ENCODE results near the gene CDKAL1. TPM values are rescaled to one million over a fixed set of nuclear protein-coding genes. Genes with fewer than 3 reads are reported as not detected.

CDKAL1 gene
- total and polyA plus RNA-seq, 2 of the 13 experiments (the other 11 are each of a cell fraction or from before 2014, with no cell fraction given): 9.5 to 27.7 TPM

DNA sequence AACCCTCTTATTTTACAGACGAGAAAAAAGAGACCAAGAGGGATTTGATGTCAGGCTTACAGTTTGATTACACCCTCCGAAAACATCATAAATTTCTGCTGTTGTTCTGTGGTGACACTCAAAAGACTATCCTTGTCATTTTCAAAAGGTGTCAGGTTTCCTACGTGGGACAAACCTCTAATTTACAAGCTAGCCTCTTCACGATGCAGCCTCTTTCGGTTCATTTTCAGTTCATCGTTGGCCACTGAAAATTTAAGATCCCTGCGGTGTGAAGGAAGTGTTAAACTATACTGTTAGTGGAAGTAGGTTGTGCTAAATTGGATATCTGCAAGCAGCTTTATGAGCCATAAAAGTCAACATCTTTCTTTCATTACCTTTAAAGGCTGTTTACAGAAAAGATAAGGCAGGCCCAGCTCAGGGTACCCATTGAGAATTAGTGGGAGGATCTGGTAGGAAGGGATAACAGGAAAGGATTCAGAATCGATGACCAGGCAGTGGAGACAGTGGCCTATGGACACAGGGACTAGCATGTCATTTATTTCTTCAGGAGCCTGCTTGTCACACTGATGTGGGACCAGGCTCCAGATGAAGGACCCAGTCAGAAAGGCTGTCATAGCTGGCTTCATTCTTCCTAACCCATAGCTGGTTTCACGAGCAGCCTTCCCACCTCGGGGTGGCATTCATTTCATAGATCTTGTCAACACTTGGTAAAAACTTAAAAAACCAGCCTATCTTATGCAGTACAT is 730.2 kb downstream of the CDKAL1 start:
- no peak for FAIRE-seq
- ChIA-PET POLR2A (no interaction called here), CTCF (ENCODE audit: low intra/inter-chr PET ratio, low total read pairs) (no interaction called here)
- no TSS peak for BruUV-seq (replicated peaks)
- peaks cover 2 to 4% of the 10 kb centered on the region in 2 experiments; a peak in 3 of 5 replicates for H3K27me3 ChIP-seq (ENCODE audit: control insufficient read depth in 1 of 2, insufficient read depth in 2 of 2, low read length in 2 of 2)
- no peaks in the 10 kb centered on the region for H3K79me2 ChIP-seq (ENCODE audit: insufficient read depth, low read length)
- in situ Hi-C loops (cut with HindIII; ENCODE audit: extremely low pct_ligation_motif_present, low pct_unique_long_range_greater_than_20kb): no loop called here
- H2AFZ ChIP-seq (ENCODE audit: low read length): no peak overlapping the region
- DNase-seq (ENCODE audit: low spot score): no peak
- no peaks in the 10 kb centered on the region for H3K9me3 ChIP-seq (ENCODE audit: low read length)
- 55% methylated on average over 10 of the region's 10 CpGs for WGBS (ENCODE audit: low lambda C conversion rate)
- H3K4me3 ChIP-seq (replicated peaks in 1 of 3; ENCODE audit: insufficient read depth in 1 of 3, low read depth in 2 of 3, low read length in 3 of 3): no peak overlapping the region
- H3K27ac ChIP-seq (ENCODE audit: extremely low read length, insufficient read depth, low read length): no peak overlapping the region
- H3K4me2 ChIP-seq (ENCODE audit: low read depth, low read length): no peak overlapping the region; the same call in 1 of the 2 replicates
- ATAC-seq: no peak; the same call in 2 of the 3 replicates
- H3K4me1 ChIP-seq (ENCODE audit: insufficient read depth, low read length): peaks cover 10% of the 10 kb centered on the region; the same call in 1 of the 2 replicates
- no peaks in the 10 kb centered on the region for H4K20me1 ChIP-seq (ENCODE audit: insufficient read depth, low read length)
- no peaks in the 10 kb centered on the region for H3K36me3 ChIP-seq (replicated peaks in 1 of 2; ENCODE audit: control insufficient read depth in 1 of 2, insufficient read depth in 2 of 2, low read length in 2 of 2)
- intact Hi-C loops (cut with micrococcal nuclease; ENCODE audit: unreplicated experiment): no loop called here
- TF ChIP-seq POLR2AphosphoS2 (IDR thresholded peaks at IDR 0.05; ENCODE audit: low read depth, low read length) (no peak), TCF7L2 (IDR thresholded peaks at IDR 0.05; ENCODE audit: low read depth, low read length) (no peak), MAZ (IDR thresholded peaks at IDR 0.05; ENCODE audit: borderline replicate concordance, low read depth, low read length) (no peak), MAZ (CRISPR knock-in tag; IDR thresholded peaks at IDR 0.05; ENCODE audit: low read depth) (0 out of 2 replicates have a peak, but pooled peaks have one; percentile 28), GABPB1 (CRISPR knock-in tag; IDR thresholded peaks at IDR 0.05) (no peak)
- TF ChIP-seq, protein P1, sequence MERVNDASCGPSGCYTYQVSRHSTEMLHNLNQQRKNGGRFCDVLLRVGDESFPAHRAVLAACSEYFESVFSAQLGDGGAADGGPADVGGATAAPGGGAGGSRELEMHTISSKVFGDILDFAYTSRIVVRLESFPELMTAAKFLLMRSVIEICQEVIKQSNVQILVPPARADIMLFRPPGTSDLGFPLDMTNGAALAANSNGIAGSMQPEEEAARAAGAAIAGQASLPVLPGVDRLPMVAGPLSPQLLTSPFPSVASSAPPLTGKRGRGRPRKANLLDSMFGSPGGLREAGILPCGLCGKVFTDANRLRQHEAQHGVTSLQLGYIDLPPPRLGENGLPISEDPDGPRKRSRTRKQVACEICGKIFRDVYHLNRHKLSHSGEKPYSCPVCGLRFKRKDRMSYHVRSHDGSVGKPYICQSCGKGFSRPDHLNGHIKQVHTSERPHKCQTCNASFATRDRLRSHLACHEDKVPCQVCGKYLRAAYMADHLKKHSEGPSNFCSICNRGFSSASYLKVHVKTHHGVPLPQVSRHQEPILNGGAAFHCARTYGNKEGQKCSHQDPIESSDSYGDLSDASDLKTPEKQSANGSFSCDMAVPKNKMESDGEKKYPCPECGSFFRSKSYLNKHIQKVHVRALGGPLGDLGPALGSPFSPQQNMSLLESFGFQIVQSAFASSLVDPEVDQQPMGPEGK (CRISPR knock-in tag; IDR thresholded peaks at IDR 0.05): no peak
- TF ChIP-seq, protein P2, sequence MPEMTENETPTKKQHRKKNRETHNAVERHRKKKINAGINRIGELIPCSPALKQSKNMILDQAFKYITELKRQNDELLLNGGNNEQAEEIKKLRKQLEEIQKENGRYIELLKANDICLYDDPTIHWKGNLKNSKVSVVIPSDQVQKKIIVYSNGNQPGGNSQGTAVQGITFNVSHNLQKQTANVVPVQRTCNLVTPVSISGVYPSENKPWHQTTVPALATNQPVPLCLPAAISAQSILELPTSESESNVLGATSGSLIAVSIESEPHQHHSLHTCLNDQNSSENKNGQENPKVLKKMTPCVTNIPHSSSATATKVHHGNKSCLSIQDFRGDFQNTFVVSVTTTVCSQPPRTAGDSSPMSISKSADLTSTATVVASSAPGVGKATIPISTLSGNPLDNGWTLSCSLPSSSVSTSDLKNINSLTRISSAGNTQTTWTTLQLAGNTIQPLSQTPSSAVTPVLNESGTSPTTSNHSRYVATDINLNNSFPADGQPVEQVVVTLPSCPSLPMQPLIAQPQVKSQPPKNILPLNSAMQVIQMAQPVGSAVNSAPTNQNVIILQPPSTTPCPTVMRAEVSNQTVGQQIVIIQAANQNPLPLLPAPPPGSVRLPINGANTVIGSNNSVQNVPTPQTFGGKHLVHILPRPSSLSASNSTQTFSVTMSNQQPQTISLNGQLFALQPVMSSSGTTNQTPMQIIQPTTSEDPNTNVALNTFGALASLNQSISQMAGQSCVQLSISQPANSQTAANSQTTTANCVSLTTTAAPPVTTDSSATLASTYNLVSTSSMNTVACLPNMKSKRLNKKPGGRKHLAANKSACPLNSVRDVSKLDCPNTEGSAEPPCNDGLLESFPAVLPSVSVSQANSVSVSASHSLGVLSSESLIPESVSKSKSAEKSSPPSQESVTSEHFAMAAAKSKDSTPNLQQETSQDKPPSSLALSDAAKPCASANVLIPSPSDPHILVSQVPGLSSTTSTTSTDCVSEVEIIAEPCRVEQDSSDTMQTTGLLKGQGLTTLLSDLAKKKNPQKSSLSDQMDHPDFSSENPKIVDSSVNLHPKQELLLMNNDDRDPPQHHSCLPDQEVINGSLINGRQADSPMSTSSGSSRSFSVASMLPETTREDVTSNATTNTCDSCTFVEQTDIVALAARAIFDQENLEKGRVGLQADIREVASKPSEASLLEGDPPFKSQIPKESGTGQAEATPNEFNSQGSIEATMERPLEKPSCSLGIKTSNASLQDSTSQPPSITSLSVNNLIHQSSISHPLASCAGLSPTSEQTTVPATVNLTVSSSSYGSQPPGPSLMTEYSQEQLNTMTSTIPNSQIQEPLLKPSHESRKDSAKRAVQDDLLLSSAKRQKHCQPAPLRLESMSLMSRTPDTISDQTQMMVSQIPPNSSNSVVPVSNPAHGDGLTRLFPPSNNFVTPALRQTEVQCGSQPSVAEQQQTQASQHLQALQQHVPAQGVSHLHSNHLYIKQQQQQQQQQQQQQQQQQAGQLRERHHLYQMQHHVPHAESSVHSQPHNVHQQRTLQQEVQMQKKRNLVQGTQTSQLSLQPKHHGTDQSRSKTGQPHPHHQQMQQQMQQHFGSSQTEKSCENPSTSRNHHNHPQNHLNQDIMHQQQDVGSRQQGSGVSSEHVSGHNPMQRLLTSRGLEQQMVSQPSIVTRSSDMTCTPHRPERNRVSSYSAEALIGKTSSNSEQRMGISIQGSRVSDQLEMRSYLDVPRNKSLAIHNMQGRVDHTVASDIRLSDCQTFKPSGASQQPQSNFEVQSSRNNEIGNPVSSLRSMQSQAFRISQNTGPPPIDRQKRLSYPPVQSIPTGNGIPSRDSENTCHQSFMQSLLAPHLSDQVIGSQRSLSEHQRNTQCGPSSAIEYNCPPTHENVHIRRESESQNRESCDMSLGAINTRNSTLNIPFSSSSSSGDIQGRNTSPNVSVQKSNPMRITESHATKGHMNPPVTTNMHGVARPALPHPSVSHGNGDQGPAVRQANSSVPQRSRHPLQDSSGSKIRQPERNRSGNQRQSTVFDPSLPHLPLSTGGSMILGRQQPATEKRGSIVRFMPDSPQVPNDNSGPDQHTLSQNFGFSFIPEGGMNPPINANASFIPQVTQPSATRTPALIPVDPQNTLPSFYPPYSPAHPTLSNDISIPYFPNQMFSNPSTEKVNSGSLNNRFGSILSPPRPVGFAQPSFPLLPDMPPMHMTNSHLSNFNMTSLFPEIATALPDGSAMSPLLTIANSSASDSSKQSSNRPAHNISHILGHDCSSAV (CRISPR knock-in tag; IDR thresholded peaks at IDR 0.05; ENCODE audit: borderline replicate concordance): no peak
- TF ChIP-seq, protein P3, sequence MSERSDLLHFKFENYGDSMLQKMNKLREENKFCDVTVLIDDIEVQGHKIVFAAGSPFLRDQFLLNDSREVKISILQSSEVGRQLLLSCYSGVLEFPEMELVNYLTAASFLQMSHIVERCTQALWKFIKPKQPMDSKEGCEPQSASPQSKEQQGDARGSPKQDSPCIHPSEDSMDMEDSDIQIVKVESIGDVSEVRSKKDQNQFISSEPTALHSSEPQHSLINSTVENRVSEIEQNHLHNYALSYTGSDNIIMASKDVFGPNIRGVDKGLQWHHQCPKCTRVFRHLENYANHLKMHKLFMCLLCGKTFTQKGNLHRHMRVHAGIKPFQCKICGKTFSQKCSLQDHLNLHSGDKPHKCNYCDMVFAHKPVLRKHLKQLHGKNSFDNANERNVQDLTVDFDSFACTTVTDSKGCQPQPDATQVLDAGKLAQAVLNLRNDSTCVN (CRISPR knock-in tag; IDR thresholded peaks at IDR 0.05; ENCODE audit: borderline replicate concordance): no peak
- H3K9ac ChIP-seq (ENCODE audit: insufficient read depth, low read depth, low read length): no peak overlapping the region
